AG04450 (cell line): ENCODE results near the gene SLC30A2. TPM values are rescaled to one million over a fixed set of nuclear protein-coding genes. Genes with fewer than 3 reads are reported as not detected.

Source experiments
- CTCF ChIA-PET: fragments of 300-600, 350-600 bp; formaldehyde crosslinking; extraction: SDS; loops from one replicate; lab custom pipeline; 2022; ENCODE audit warnings: antibody characterized with exemption, inconsistent platforms; lab: Charles Lee
- POLR2A ChIA-PET: fragments of 350-600 bp; formaldehyde crosslinking; extraction: SDS; loops from one replicate; lab custom pipeline; 2021; ENCODE audit warnings: antibody characterized with exemption, inconsistent platforms; lab: Yijun Ruan, JAX
- DNase-seq: peaks from one replicate; pipeline ENCODE4 v3.0.0-alpha.2; 2011; ENCODE audit warnings: low read depth, low spot score
- H3K27ac ChIP-seq: one replicate; pipeline ENCODE4 v1.5.1; 2012; ENCODE audit warnings: low read depth, low read length, control low read depth
- H3K27me3 ChIP-seq: one replicate; pipeline ENCODE4 v1.6.0; 2012; ENCODE audit warnings: low read length; ENCODE audit not compliant: control insufficient read depth, insufficient read depth
- H3K4me3 ChIP-seq: 2 replicates; pipeline ENCODE4 v1.5.1; 2011; ENCODE audit warnings: mild to moderate bottlenecking, low read depth, low read length, control low read depth
- H3K9me3 ChIP-seq: 2 replicates; pipeline ENCODE4 v1.5.1; 2012; ENCODE audit warnings: low read length; ENCODE audit not compliant: control insufficient read depth, insufficient read depth
- polyA plus RNA-seq: library from polyadenylated mRNA; depleted of rRNA; stranded (reverse); fragments of >200 nt; gene quantifications from 2 replicates; pipeline ENCODE4 v1.2.3, GENCODE V29; 2011
- TF ChIP-seq, protein P1 (sequence below): IDR thresholded peaks from 2 replicates; pipeline ENCODE4 v1.5.1; 2011; ENCODE audit warnings: low read depth, low read length, control low read depth, inconsistent platforms

Gene SLC30A2
- polyA plus RNA-seq, 1 experiment, result not detected

DNA sequence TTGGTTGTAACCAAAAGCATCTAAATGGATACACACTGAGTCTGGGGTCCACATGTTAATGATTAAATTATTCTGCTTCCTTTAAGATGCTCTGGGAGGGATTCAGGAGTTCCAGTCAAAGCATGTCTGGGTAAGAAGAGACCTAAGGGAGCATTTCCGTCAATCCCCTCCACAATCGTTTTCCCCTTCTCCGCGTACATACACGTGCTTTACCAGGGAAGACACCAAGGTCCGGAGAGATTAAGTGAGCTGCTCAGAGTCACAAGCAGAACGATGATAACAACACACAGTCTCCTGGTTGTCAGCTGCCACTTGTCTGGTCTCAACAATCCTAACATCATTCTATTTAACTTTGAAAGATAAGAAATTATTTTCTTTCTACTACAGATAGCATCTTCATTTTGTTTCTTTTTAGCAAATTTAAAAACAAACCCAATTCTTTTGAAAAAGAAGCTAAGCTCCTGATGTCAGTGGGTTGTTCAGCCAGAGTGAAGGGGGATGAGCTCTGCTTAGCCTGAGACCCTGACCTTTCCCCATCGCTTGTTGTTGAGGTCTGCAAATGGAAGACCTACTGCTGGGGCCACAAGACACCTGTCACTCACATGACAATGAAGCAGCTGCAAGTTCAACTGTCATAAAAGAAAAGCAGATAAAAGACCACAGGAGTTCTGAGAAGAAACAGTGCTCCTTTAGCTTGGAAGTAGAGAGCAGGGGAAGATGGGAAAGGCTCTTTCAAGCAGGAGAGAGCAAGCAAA, 52.5 kb downstream of the SLC30A2 start:
- POLR2A ChIA-PET, result no interaction called here
- CTCF ChIA-PET, result interaction anchor here (0.6 to 12.2 kb wide), 2 partner anchors 43 to 99 kb away, joined by 3 to 214 read pairs; no protein-coding TSS in a partner anchor
- Histone ChIP-seq H3K4me3 (no peak overlapping the region), H3K27me3 (no peaks in the 10 kb centered on the region), H3K27ac (peak overlapping the region; percentile 21), H3K9me3 (no peaks in the 10 kb centered on the region)
- DNase-seq, result no peak
- TF ChIP-seq, protein P1, sequence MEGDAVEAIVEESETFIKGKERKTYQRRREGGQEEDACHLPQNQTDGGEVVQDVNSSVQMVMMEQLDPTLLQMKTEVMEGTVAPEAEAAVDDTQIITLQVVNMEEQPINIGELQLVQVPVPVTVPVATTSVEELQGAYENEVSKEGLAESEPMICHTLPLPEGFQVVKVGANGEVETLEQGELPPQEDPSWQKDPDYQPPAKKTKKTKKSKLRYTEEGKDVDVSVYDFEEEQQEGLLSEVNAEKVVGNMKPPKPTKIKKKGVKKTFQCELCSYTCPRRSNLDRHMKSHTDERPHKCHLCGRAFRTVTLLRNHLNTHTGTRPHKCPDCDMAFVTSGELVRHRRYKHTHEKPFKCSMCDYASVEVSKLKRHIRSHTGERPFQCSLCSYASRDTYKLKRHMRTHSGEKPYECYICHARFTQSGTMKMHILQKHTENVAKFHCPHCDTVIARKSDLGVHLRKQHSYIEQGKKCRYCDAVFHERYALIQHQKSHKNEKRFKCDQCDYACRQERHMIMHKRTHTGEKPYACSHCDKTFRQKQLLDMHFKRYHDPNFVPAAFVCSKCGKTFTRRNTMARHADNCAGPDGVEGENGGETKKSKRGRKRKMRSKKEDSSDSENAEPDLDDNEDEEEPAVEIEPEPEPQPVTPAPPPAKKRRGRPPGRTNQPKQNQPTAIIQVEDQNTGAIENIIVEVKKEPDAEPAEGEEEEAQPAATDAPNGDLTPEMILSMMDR, result no peak

DNA sequence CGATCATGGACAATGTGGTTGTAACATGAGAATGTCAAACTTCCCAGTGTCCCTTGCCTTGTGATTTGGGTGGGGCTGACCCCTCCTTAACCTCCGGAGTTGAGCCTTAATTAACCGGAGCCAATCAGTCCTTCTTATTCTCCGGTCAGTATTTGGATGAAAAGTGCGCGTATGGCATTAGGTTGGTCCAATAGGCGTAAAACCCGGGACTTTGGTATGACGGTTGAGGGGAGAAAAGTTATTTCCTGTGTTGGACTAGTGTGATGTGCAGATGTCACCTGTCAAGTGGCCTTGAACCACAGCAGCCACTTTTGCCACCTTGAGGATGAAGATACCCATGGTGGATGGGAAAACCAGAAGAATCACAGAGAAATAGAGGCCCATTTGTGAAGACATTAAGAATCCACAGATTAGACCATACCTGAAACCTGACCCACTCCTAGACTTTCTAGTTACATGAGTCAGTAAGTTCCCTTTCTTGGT, 53.2 kb downstream of the SLC30A2 start:
- H3K9me3 ChIP-seq, result no peaks in the 10 kb centered on the region
- CTCF ChIA-PET, result interaction anchor here (12.2 kb wide), 1 partner anchor 98 kb away, joined by 214 read pairs; no protein-coding TSS in a partner anchor
- DNase-seq, result no peak
- peak overlapping the region; percentile 39 for H3K27ac ChIP-seq
- TF ChIP-seq, protein P1, result no peak
- H3K27me3 ChIP-seq, result no peaks in the 10 kb centered on the region
- POLR2A ChIA-PET, result no interaction called here
- no peak overlapping the region for H3K4me3 ChIP-seq

DNA sequence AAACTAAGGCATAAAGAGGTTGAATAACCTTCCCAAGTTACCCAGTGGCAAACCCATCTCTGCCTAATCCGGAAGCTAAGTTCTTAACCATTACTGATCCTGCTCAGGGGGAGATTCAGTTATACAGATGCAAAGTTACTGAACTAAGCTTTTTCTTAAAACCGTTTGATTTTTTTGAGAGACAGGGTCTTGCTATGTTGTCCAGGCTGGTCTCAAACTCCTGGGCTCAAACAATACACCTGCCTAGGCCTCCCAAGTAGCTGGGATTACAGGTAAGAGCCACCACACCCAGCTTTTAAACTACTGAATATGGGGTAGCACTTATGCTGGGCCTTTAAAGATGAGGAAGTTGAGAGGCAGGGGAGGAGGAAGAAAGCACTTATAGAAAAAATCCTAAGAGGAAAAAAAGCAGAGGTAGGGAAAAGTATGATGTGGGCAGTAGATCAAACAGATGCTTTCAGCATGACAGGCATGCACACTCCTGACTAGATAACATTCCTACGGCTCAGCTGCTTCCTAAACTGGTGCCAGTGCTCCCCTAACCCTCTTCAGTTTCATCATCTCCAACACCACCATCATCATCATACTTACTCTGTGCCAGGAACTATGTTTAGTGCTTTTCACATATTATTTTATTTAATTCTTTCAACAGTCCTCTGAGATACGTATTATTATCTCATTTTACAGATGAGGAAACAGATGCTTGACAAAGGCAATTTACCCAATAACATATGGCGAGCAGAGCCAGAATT, 53.8 kb downstream of the SLC30A2 start:
- ChIA-PET POLR2A (interaction anchor here (0.6 kb wide), 1 partner anchor 21 kb away, joined by 3 read pairs; no protein-coding TSS in a partner anchor), CTCF (interaction anchor here (1.0 kb wide), 1 partner anchor 97 kb away, joined by 4 read pairs; no protein-coding TSS in a partner anchor)
- no peaks in the 10 kb centered on the region for H3K9me3 ChIP-seq
- no peak overlapping the region for H3K4me3 ChIP-seq
- H3K27me3 ChIP-seq, result no peaks in the 10 kb centered on the region
- TF ChIP-seq, protein P1, result no peak
- peak; percentile 24 for DNase-seq
- peak overlapping the region; percentile 39 for H3K27ac ChIP-seq

DNA sequence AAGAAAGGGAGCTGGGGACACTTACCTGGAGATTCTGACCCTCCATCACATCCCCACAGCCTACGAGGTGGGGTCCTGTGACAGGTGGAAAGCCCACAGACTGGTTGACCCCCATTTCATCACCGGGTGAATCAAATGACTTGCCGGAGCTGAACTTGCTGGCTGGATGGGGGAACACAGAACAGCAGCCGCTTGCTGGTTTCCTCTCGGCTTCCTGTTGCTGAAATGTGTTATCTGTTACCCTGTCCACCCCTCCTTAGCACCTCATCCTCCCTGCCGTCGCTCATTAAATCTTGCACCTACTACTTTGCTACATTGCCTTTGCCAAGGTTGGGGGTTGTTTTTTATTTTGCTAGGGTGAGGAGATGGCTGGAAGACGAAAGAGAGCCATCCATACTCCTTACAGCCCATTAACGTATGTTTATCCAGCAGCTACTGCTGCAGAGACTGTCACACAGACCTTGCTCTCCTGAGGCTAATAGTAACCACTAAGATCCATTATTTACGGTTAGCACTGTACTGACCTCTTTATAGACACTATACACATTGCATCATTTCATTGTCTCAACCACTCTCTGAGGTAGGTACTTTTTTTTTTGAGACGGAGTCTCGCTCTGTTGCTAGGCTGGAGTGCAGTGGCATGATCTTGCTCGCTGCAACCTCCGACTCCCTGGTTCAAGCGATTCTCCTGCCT, 55.1 kb downstream of the SLC30A2 start:
- TF ChIP-seq, protein P1, result no peak
- ChIA-PET POLR2A (no interaction called here), CTCF (interaction anchor here (0.7 kb wide), 1 partner anchor 95 kb away, joined by 4 read pairs; no protein-coding TSS in a partner anchor)
- DNase-seq, result no peak
- no peaks in the 10 kb centered on the region for H3K9me3 ChIP-seq
- H3K27ac ChIP-seq, result no peak overlapping the region
- no peaks in the 10 kb centered on the region for H3K27me3 ChIP-seq
- no peak overlapping the region for H3K4me3 ChIP-seq
